H1 (cell line): ENCODE results near the gene NFKBIZ. TPM values are rescaled to one million over a fixed set of nuclear protein-coding genes. Genes with fewer than 3 reads are reported as not detected.

Source experiments
- CTCF ChIA-PET: fragments of 300-600 bp; sonication (Branson Sonifier 250); formaldehyde crosslinking; loops from one replicate; lab custom pipeline; 2021; ENCODE audit not compliant: partially characterized antibody; lab: Charles Lee
- POLR2A ChIA-PET: fragments of 300-600 bp; sonication (Branson Sonifier 250); formaldehyde crosslinking; loops from one replicate; lab custom pipeline; 2021; ENCODE audit warnings: inconsistent platforms; ENCODE audit not compliant: partially characterized antibody; lab: Charles Lee
- DNase-seq, 2 experiments: peaks; one replicate each; pipeline versions ENCODE4 v3.0.0 to v3.0.0-alpha.2; 2010 to 2022; ENCODE audit warnings: low spot score in 2 of 2, low read depth in 1 of 2, mixed read lengths in 1 of 2
- FAIRE-seq: peaks from 2 replicates; lab custom pipeline; 2011; peaks lifted over from hg19 to GRCh38; lab: Jason Lieb, UNC
- H2AFZ ChIP-seq: 2 replicates; pipeline ENCODE4 v1.8.1; 2012; ENCODE audit warnings: low read length, inconsistent platforms
- H2AK5ac ChIP-seq: 2 replicates; pipeline ENCODE4 v1.6.1; 2013; ENCODE audit warnings: low read depth, low read length
- H2BK120ac ChIP-seq: replicated peaks from 2 replicates; pipeline ENCODE3; 2013; ENCODE audit warnings: low read depth, low read length, inconsistent platforms
- H2BK12ac ChIP-seq: 2 replicates; pipeline ENCODE4 v1.6.1; 2013; ENCODE audit warnings: low read depth, low read length
- H2BK15ac ChIP-seq: 2 replicates; pipeline ENCODE4 v1.6.1; 2013; ENCODE audit warnings: low read length
- H2BK20ac ChIP-seq: 2 replicates; pipeline ENCODE4 v1.6.1; 2013; ENCODE audit warnings: low read length
- H2BK5ac ChIP-seq: 2 replicates; pipeline ENCODE4 v1.6.1; 2013; ENCODE audit warnings: low read depth, low read length
- H3K14ac ChIP-seq: 2 replicates; pipeline ENCODE4 v1.6.1; 2013; ENCODE audit warnings: inconsistent platforms; ENCODE audit not compliant: insufficient read length
- H3K18ac ChIP-seq: 2 replicates; pipeline ENCODE4 v1.6.1; 2013; ENCODE audit warnings: low read length; ENCODE audit errors: extremely low read depth
- H3K23ac ChIP-seq: 2 replicates; pipeline ENCODE4 v1.6.1; 2013; ENCODE audit warnings: inconsistent platforms; ENCODE audit not compliant: insufficient read length
- H3K23me2 ChIP-seq: 2 replicates; pipeline ENCODE4 v1.6.1; 2013; ENCODE audit warnings: low read depth, low read length
- H3K27ac ChIP-seq: 2 replicates; pipeline ENCODE4 v1.6.1; 2011; ENCODE audit warnings: low read depth, low read length, inconsistent platforms
- H3K27me3 ChIP-seq, 4 experiments: replicated peaks in 1 of 4; 1 replicate in 1 of 4; 2 replicates in 3 of 4; pipeline versions ENCODE4 v1.6.1 to v1.8.1; 2011 to 2013; ENCODE audit warnings: low read length in 3 of 4, mild to moderate bottlenecking in 3 of 4, inconsistent platforms in 2 of 4, mixed read lengths in 2 of 4, moderate library complexity in 1 of 4; ENCODE audit not compliant: control insufficient read depth in 3 of 4, insufficient read depth in 3 of 4; ENCODE audit errors: extremely low read depth in 1 of 4
- H3K36me3 ChIP-seq, 4 experiments: 2 replicates each; pipeline versions ENCODE4 v1.6.1 to v1.8.1; 2011 to 2013; ENCODE audit warnings: mild to moderate bottlenecking in 4 of 4, low read length in 3 of 4, moderate library complexity in 2 of 4, control low read depth in 1 of 4, inconsistent platforms in 1 of 4; ENCODE audit not compliant: insufficient read depth in 4 of 4, control insufficient read depth in 2 of 4
- H3K4ac ChIP-seq: replicated peaks from 2 replicates; pipeline ENCODE3; 2013; ENCODE audit warnings: low read length, low read depth, mixed read lengths, inconsistent platforms; ENCODE audit not compliant: insufficient read length
- H3K4me1 ChIP-seq, 4 experiments: replicated peaks in 1 of 4; 1 replicate in 1 of 4; 2 replicates in 3 of 4; pipeline versions ENCODE4 v1.6.1 to v1.8.1; 2011 to 2013; ENCODE audit warnings: low read length in 3 of 4, inconsistent platforms in 2 of 4, mixed read lengths in 1 of 4; ENCODE audit not compliant: insufficient read depth in 4 of 4, control insufficient read depth in 3 of 4
- H3K4me2 ChIP-seq, 2 experiments: 2 replicates each; pipeline versions ENCODE4 v1.6.1 to v1.8.1; 2011 to 2013; ENCODE audit warnings: low read depth in 2 of 2, low read length in 2 of 2, control low read depth in 1 of 2, inconsistent platforms in 1 of 2, mild to moderate bottlenecking in 1 of 2; ENCODE audit not compliant: insufficient read depth in 1 of 2
- H3K4me3 ChIP-seq, 4 experiments: fragments of 200-600, 300-600 bp in 1 of 4; sonication (generic), shearing (Covaris generic), sonication (Bioruptor Twin) in 1 of 4; 2 replicates each; pipeline versions ENCODE4 v1.5.1 to v1.8.1; 2011 to 2016; ENCODE audit warnings: low read length in 4 of 4, low read depth in 3 of 4, control low read depth in 2 of 4, inconsistent platforms in 2 of 4, mild to moderate bottlenecking in 2 of 4, mixed read lengths in 1 of 4, moderate library complexity in 1 of 4; ENCODE audit not compliant: insufficient read depth in 2 of 4; ENCODE audit errors: extremely low read depth in 1 of 4
- H3K56ac ChIP-seq: replicated peaks from 2 replicates; pipeline ENCODE3; 2013; ENCODE audit warnings: low read depth, mild to moderate bottlenecking, mixed read lengths, low read length, inconsistent platforms; ENCODE audit not compliant: insufficient read length
- H3K79me1 ChIP-seq: 2 replicates; pipeline ENCODE4 v1.6.1; 2013; ENCODE audit warnings: low read depth, low read length, control low read depth
- H3K79me2 ChIP-seq, 2 experiments: 2 replicates each; pipeline versions ENCODE4 v1.6.1 to v1.8.1; 2012 to 2013; ENCODE audit warnings: low read length in 2 of 2, mild to moderate bottlenecking in 2 of 2, inconsistent platforms in 1 of 2; ENCODE audit not compliant: insufficient read depth in 2 of 2, control insufficient read depth in 1 of 2
- H3K9ac ChIP-seq, 4 experiments: replicated peaks in 1 of 4; 1 replicate in 1 of 4; 2 replicates in 3 of 4; pipeline versions ENCODE4 v1.6.1 to v1.8.1; 2011 to 2013; ENCODE audit warnings: low read depth in 3 of 4, low read length in 3 of 4, control low read depth in 2 of 4, mild to moderate bottlenecking in 2 of 4, moderate library complexity in 2 of 4, inconsistent platforms in 1 of 4; ENCODE audit errors: extremely low read depth in 1 of 4
- H3K9me3 ChIP-seq, 2 experiments: 2 replicates each; pipeline versions ENCODE4 v1.6.1 to v1.8.1; 2012 to 2013; ENCODE audit warnings: mild to moderate bottlenecking in 2 of 2, moderate library complexity in 2 of 2, control low read depth in 1 of 2, inconsistent platforms in 1 of 2, low read depth in 1 of 2, low read length in 1 of 2, mixed read lengths in 1 of 2; ENCODE audit not compliant: insufficient read depth in 2 of 2
- H4K20me1 ChIP-seq, 2 experiments: replicated peaks in 1 of 2; 2 replicates each; pipeline versions ENCODE3 to v1.8.1; 2011 to 2013; ENCODE audit warnings: inconsistent platforms in 2 of 2, low read length in 2 of 2, mild to moderate bottlenecking in 1 of 2; ENCODE audit not compliant: insufficient read depth in 2 of 2, control insufficient read depth in 1 of 2
- H4K5ac ChIP-seq: 2 replicates; pipeline ENCODE4 v1.6.1; 2013; ENCODE audit warnings: low read length, low read depth, mixed read lengths, inconsistent platforms; ENCODE audit not compliant: insufficient read length
- H4K8ac ChIP-seq: 2 replicates; pipeline ENCODE4 v1.8.0; 2013; ENCODE audit warnings: mild to moderate bottlenecking, moderate library complexity, low read length, inconsistent platforms; ENCODE audit not compliant: insufficient read depth; ENCODE audit errors: extremely low read depth
- H4K91ac ChIP-seq: replicated peaks from 2 replicates; pipeline ENCODE3; 2013; ENCODE audit warnings: low read length, mixed read lengths, inconsistent platforms; ENCODE audit not compliant: insufficient read length
- BRCA1 ChIP-seq: IDR thresholded peaks from 2 replicates; pipeline ENCODE4 v1.6.1; 2012; ENCODE audit warnings: low read depth, low read length, improper control_type of control experiment
- CBX5 ChIP-seq: fragments of 300-800, 300-1000 bp; sonication (generic); IDR thresholded peaks from 2 replicates; pipeline ENCODE4 v1.7.1; 2016; ENCODE audit warnings: antibody characterized with exemption, low read length, low read depth
- CEBPB ChIP-seq: IDR thresholded peaks from 2 replicates; pipeline ENCODE4 v1.6.1; 2012; ENCODE audit warnings: low read depth, low read length
- CHD1 ChIP-seq: IDR thresholded peaks from 2 replicates; pipeline ENCODE4 v1.6.1; 2012; ENCODE audit warnings: low read depth, low read length, improper control_type of control experiment
- FOSL1 ChIP-seq: IDR thresholded peaks from 2 replicates; pipeline ENCODE4 v1.6.1; 2011; ENCODE audit warnings: mild to moderate bottlenecking, low read depth, low read length, moderate library complexity; ENCODE audit not compliant: insufficient read depth
- HDAC2 ChIP-seq, 2 experiments: fragments of 300-600 bp in 1 of 2; sonication (generic) in 1 of 2; IDR thresholded peaks; 2 replicates each; pipeline ENCODE4 v1.6.1; 2011 to 2012; ENCODE audit warnings: low read depth in 2 of 2, low read length in 2 of 2, mild to moderate bottlenecking in 2 of 2, moderate library complexity in 2 of 2, borderline replicate concordance in 1 of 2, inconsistent platforms in 1 of 2
- KDM1A ChIP-seq: fragments of 200-600, 300-600 bp; sonication (generic); IDR thresholded peaks from 2 replicates; pipeline ENCODE4 v1.7.1; 2016; ENCODE audit warnings: mild to moderate bottlenecking, low read length, borderline replicate concordance
- NRF1 ChIP-seq: IDR thresholded peaks from 2 replicates; pipeline ENCODE4 v1.6.1; 2011; ENCODE audit warnings: mild to moderate bottlenecking, low read depth, low read length, improper control_type of control experiment
- POLR2AphosphoS5 ChIP-seq: IDR thresholded peaks from 2 replicates; pipeline ENCODE4 v1.6.1; 2011; ENCODE audit warnings: low read depth, low read length
- RXRA ChIP-seq: IDR thresholded peaks from 2 replicates; pipeline ENCODE4 v1.6.1; 2011; ENCODE audit warnings: low read depth, mild to moderate bottlenecking, low read length, moderate library complexity; ENCODE audit not compliant: insufficient read depth
- SIRT6 ChIP-seq: IDR thresholded peaks from one replicate; pipeline ENCODE4 v1.7.1; 2012; ENCODE audit warnings: low read length, inconsistent platforms
- SP4 ChIP-seq: IDR thresholded peaks from 2 replicates; pipeline ENCODE4 v1.6.1; 2012; ENCODE audit warnings: low read length, inconsistent platforms
- SUZ12 ChIP-seq: fragments of 200-600 bp; sonication (generic); IDR thresholded peaks from 2 replicates; pipeline ENCODE4 v1.6.1; 2012; ENCODE audit warnings: mild to moderate bottlenecking, inconsistent platforms, low read length, moderate library complexity, mixed read lengths
- YY1 ChIP-seq: IDR thresholded peaks from 2 replicates; pipeline ENCODE4 v1.6.1; 2011; ENCODE audit warnings: low read depth, mild to moderate bottlenecking, low read length
- WGBS, 2 experiments: shearing (Covaris generic) in 1 of 2; methylation state at CpG; one replicate each; pipeline versions ENCODE4 v1.1.6 to v1.1.7; 2013 to 2015; ENCODE audit warnings: low lambda C conversion rate in 2 of 2, mixed read lengths in 2 of 2, inconsistent platforms in 1 of 2, low coverage in 1 of 2, missing lambda C conversion rate in 1 of 2; ENCODE audit not compliant: insufficient replicate concordance in 2 of 2, insufficient coverage in 1 of 2, insufficient read length in 1 of 2; ENCODE audit errors: extremely low coverage in 1 of 2, missing lambda C conversion rate in 1 of 2; 5-methylcytosine and 5-hydroxymethylcytosine counted together
- polyA plus RNA-seq, 7 experiments: library from polyadenylated mRNA; depleted of rRNA in 3 of 7; stranded (reverse) in 5 of 7; unstranded in 2 of 7; fragments of >200 nt in 5 of 7; fragments of 200-250 nt in 2 of 7; gene quantifications; 1 replicate in 5 of 7; 2 replicates in 1 of 7; 4 replicates in 1 of 7; pipeline versions ENCODE4 v1.2.1 to v1.2.3, GENCODE V29; 2011 to 2013; ENCODE audit warnings: missing spikeins in 2 of 7, mixed read lengths in 2 of 7
- total RNA-seq: library from RNA; stranded (reverse); fragmentation: NEBNext Ultra II Directional; extraction: Animal tissue kit (Norgen Biotek cat#: 25700); gene quantifications from 2 replicates; pipeline ENCODE4 v1.2.1, GENCODE V29; 2021

The NFKBIZ gene
- total and polyA plus RNA-seq, 2 of the 8 experiments (the other 6 are each of a cell fraction or from before 2014, with no cell fraction given): 7.2 to 24.5 TPM

DNA sequence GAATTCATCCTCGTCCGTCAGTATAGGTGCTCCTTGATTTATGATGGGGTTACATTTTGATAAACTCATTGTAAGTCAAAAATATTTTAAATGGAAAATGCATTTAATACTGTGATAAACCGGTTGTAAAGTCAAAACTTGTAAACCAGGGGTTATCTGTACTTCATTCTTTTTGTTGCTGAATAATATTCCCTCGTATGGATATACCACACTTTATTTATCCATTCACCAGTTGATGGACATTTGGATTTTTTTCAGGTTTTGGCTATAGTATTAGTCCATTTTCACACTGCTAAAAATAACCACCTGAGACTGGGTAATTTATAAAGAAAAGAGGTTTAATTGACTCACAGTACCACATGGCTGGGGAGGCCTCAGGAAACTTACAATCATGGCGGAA lies 47.7 kb downstream of the NFKBIZ start:
- Histone ChIP-seq H3K4ac (no peak overlapping the region), H3K27me3 (no peaks in the 10 kb centered on the region), H3K9me3 (no peaks in the 10 kb centered on the region), H3K79me1 (no peaks in the 10 kb centered on the region), H2BK5ac (no peak overlapping the region), H2BK15ac (no peak overlapping the region), H4K5ac (no peak overlapping the region), H3K9ac (no peak overlapping the region), H3K27ac (no peak overlapping the region), H3K79me2 (no peaks in the 10 kb centered on the region), H3K23ac (no peak overlapping the region), H4K91ac (no peak overlapping the region), H3K4me2 (no peak overlapping the region), H3K18ac (no peak overlapping the region), H4K20me1 (no peaks in the 10 kb centered on the region), H3K4me3 (no peak overlapping the region), H2BK12ac (no peak overlapping the region), H2AFZ (no peak overlapping the region), H3K36me3 (no peaks in the 10 kb centered on the region), H3K23me2 (no peaks in the 10 kb centered on the region), H3K14ac (no peak overlapping the region), H3K56ac (no peak overlapping the region), H2BK120ac (no peak overlapping the region), H2BK20ac (no peak overlapping the region), H2AK5ac (no peak overlapping the region), H3K4me1 (peaks cover 0 to 2% (median 0%) of the 10 kb centered on the region in 4 experiments; a peak in 1 of 7 replicates), H4K8ac (no peak overlapping the region)
- DNase-seq (no peak), FAIRE-seq (peak; percentile 52)
- CTCF ChIA-PET: interaction anchor here (0.8 kb wide), 1 partner anchor 29 kb away, joined by 3 read pairs; no protein-coding TSS in a partner anchor
- 94% methylated on average over 5 of the region's 5 CpGs; no CpG with 5 or more reads in 1 of the 2 experiments for WGBS, 2 experiments
- TF ChIP-seq CHD1 (no peak), KDM1A (no peak), BRCA1 (no peak), HDAC2 (IDR thresholded peaks at IDR 0.05; ENCODE audit: borderline replicate concordance in 1 of 2, low read depth in 2 of 2, low read length in 2 of 2) (no peak), NRF1 (no peak), SP4 (no peak), RXRA (no peak), FOSL1 (no peak), POLR2AphosphoS5 (no peak), SIRT6 (no peak), YY1 (no peak), SUZ12 (no peak), CBX5 (no peak), CEBPB (no peak)
- POLR2A ChIA-PET: no interaction called here
